Neural crest cell (in vitro differentiated cells): Measurements from ENCODE around the gene MUC5AC. TPM values are rescaled to one million over a fixed set of nuclear protein-coding genes. Genes with fewer than 3 reads are reported as not detected.

Experiments
- DNase-seq: peaks from one replicate; pipeline ENCODE4 v3.0.0; 2021; ENCODE audit warnings: low read depth, mixed read lengths, low spot score
- H3K27ac Mint-ChIP-seq: one replicate; pipeline ENCODE4 v1.8.0; 2021; ENCODE audit warnings: mild to moderate bottlenecking, mixed read lengths; ENCODE audit not compliant: unreplicated experiment
- H3K27me3 Mint-ChIP-seq: 2 replicates; pipeline ENCODE4 v1.8.0; 2021; ENCODE audit warnings: low read depth, mild to moderate bottlenecking, mixed read lengths
- H3K36me3 Mint-ChIP-seq: 2 replicates; pipeline ENCODE4 v1.8.0; 2021; ENCODE audit warnings: low read depth, mild to moderate bottlenecking, mixed read lengths
- H3K4me1 Mint-ChIP-seq: 2 replicates; pipeline ENCODE4 v1.8.0; 2021; ENCODE audit warnings: mixed read lengths
- H3K4me3 Mint-ChIP-seq: one replicate; pipeline ENCODE4 v1.8.0; 2021; ENCODE audit warnings: mild to moderate bottlenecking, mixed read lengths
- H3K9me3 Mint-ChIP-seq: 2 replicates; pipeline ENCODE4 v1.8.0; 2021; ENCODE audit warnings: mixed read lengths
- total RNA-seq: library from RNA; stranded (reverse); gene quantifications from 2 replicates; pipeline ENCODE4 v1.2.1, GENCODE V29; 2021
- TF ChIP-seq, protein P1 (sequence below): fragments of 200-600 bp; sonication (generic); conservative IDR thresholded peaks from 2 replicates; pipeline ENCODE4 v1.5.0; 2021; ENCODE audit warnings: antibody characterized with exemption, mild to moderate bottlenecking

The MUC5AC gene
- total RNA-seq, 1 donor from 2014 or later = not detected

DNA sequence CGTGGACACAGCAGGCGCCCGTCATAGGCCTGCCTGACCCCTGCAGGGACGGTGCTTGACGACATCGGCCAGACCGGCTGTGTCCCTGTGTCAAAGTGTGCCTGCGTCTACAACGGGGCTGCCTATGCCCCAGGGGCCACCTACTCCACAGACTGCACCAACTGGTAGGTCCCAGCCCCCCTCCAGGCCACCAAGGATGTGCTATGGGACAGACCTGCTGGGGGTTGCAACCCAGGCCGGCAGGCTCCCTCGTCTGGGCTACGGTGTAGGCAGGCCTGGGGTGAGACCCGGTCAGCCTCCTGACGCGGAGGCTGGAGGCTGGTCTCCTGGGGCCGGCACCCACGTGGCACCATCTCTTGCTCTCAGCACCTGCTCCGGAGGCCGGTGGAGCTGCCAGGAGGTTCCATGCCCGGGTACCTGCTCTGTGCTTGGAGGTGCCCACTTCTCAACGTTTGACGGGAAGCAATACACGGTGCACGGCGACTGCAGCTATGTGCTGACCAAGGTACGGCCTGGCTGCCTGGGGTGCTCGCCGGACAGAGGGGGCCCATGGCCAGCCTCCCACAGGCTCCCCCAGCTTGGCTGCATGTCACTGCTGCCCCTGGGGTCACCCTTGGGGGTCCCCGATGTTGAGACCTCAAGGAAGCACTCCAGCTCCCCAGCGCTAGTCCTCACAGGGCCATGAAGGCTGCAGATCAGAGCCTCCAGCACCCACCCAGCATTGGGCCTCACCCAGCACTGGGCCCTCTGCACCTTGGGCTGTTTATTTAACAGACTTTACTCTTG is 7.7 kb downstream of the MUC5AC start:
- H3K27ac Mint-ChIP-seq = no peak overlapping the region
- no peaks in the 10 kb centered on the region for H3K36me3 Mint-ChIP-seq
- DNase-seq = no peak
- TF ChIP-seq, protein P1, sequence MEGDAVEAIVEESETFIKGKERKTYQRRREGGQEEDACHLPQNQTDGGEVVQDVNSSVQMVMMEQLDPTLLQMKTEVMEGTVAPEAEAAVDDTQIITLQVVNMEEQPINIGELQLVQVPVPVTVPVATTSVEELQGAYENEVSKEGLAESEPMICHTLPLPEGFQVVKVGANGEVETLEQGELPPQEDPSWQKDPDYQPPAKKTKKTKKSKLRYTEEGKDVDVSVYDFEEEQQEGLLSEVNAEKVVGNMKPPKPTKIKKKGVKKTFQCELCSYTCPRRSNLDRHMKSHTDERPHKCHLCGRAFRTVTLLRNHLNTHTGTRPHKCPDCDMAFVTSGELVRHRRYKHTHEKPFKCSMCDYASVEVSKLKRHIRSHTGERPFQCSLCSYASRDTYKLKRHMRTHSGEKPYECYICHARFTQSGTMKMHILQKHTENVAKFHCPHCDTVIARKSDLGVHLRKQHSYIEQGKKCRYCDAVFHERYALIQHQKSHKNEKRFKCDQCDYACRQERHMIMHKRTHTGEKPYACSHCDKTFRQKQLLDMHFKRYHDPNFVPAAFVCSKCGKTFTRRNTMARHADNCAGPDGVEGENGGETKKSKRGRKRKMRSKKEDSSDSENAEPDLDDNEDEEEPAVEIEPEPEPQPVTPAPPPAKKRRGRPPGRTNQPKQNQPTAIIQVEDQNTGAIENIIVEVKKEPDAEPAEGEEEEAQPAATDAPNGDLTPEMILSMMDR = no peak
- H3K9me3 Mint-ChIP-seq = no peaks in the 10 kb centered on the region
- no peaks in the 10 kb centered on the region for H3K27me3 Mint-ChIP-seq
- no peak overlapping the region for H3K4me3 Mint-ChIP-seq
- H3K4me1 Mint-ChIP-seq = no peaks in the 10 kb centered on the region

DNA sequence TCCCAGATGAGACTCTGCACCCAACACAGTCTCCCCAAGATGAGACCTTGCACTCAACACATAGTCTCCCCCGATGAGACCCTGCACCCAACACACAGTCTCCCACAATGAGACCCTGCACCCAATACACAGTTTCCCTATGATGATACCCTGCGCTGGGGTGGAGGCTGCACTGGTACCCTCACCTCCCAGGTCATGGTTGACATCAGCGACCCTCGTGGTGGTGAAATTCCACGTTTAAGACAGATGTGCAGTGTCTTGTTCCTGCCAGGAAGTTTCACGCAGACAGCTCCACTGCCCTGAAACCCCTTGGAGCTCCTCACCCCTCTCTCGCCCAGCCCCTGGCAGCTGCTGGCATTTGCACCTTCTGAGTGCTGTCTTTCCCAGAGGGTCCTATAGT is 9.5 kb downstream of the MUC5AC start:
- Mint-ChIP-seq H3K27ac (no peak overlapping the region), H3K27me3 (no peaks in the 10 kb centered on the region), H3K36me3 (no peaks in the 10 kb centered on the region), H3K9me3 (peaks cover 3% of the 10 kb centered on the region), H3K4me3 (no peak overlapping the region), H3K4me1 (no peaks in the 10 kb centered on the region)
- DNase-seq = no peak
- TF ChIP-seq, protein P1 = no peak

DNA sequence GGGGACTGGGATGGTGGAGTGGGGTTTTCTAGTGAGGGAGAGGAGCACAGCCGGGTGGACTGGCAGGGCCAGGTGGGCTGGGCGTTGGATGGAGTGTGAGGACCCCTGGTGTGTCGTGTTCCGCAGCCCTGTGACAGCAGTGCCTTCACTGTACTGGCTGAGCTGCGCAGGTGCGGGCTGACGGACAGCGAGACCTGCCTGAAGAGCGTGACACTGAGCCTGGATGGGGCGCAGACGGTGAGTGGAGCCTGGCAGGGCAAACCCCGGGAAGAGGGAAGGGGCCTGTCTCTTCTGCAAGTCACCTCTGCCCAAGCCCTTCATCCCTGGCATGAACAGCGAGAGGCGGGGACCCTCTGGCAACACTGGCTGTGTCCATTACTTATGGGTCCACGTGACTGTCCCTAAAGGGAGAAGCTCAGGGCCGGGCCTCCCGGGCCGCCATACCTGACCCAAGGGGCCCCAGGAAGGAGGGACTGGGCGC is 10.0 kb downstream of the MUC5AC start:
- no peak overlapping the region for H3K4me3 Mint-ChIP-seq
- H3K36me3 Mint-ChIP-seq = no peaks in the 10 kb centered on the region
- no peaks in the 10 kb centered on the region for H3K4me1 Mint-ChIP-seq
- H3K27ac Mint-ChIP-seq = no peak overlapping the region
- TF ChIP-seq, protein P1 = no peak
- DNase-seq = no peak
- peaks cover 3% of the 10 kb centered on the region for H3K9me3 Mint-ChIP-seq
- H3K27me3 Mint-ChIP-seq = no peaks in the 10 kb centered on the region

DNA sequence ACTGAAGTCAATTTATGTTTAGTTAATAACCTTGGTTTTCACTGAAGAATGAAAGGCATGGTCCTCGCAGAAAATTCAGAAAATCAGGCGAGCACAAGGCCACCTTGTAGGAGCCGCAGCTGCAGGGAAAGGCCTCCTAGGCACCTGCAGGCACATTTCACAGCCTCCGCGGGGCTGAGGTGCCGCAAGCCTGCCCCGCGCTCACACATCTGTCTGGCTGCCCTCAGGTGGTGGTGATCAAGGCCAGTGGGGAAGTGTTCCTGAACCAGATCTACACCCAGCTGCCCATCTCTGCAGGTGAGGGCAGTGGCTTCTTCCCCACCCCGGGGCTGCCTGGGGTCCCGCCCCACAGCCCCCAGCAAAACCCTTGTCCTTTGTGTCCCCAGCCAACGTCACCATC is 10.5 kb downstream of the MUC5AC start:
- Mint-ChIP-seq H3K9me3 (peaks cover 3% of the 10 kb centered on the region), H3K27ac (no peak overlapping the region), H3K36me3 (no peaks in the 10 kb centered on the region), H3K4me1 (no peaks in the 10 kb centered on the region), H3K27me3 (no peaks in the 10 kb centered on the region), H3K4me3 (no peak overlapping the region)
- TF ChIP-seq, protein P1 = no peak
- DNase-seq = no peak

DNA sequence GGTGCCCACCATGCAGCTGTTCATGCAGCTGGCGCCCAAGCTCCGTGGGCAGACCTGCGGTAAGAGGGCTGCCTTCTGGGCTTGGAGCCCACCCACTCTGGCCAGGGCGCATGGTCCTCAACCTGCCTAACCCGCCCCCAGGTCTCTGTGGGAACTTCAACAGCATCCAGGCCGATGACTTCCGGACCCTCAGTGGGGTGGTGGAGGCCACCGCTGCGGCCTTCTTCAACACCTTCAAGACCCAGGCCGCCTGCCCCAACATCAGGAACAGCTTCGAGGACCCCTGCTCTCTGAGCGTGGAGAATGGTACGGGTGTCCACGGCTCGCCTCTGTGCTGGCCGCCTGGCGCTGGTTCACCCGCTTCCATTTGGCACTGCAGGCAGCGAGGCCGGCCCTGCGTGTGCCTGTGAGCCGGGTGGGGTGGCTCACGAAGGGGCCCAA is 11.0 kb downstream of the MUC5AC start:
- Mint-ChIP-seq H3K27me3 (no peaks in the 10 kb centered on the region), H3K4me1 (no peaks in the 10 kb centered on the region), H3K4me3 (no peak overlapping the region), H3K36me3 (no peaks in the 10 kb centered on the region), H3K9me3 (peaks cover 3% of the 10 kb centered on the region), H3K27ac (no peak overlapping the region)
- no peak for DNase-seq
- TF ChIP-seq, protein P1 = no peak
